ENCODE measurements around the gene SUSD5. TPM values are rescaled to one million over a fixed set of nuclear protein-coding genes. Genes with fewer than 3 reads are reported as not detected.
A peak's percentile ranks its signal among the peaks of the same experiment; 100 is the strongest.

SUSD5 gene
- total RNA-seq, 1 experiment from 2014 or later: 16.3 TPM

DNA sequence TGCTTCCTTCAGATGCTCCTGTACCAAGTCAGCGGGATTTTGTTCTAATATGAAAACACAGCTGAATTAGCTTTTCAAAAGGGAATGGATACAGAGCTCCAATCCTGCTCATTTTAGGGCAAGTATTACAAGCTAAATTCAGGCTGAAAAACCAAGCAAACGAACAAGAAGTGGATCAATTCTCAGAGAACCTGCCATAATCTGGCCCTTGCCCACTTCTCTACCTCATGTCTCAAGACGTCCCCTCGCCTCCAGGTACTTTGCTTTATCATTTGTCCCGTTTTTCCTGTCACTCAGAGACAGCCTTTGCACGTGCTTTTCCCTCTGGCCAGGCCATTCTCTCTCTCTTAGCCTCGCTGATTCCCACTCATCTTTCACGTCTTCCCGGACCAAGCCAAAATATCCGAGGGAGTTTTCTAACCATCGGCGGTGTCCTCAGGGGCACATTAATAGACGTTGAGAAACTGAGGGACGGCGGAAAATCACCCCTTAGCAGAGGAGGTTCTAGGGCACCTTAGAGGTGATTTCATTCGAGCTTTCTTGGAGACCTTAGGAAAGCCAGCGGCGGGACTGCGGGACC is 654 bp downstream of the SUSD5 start:
- no peaks in the 10 kb centered on the region for H3K27me3 ChIP-seq (ENCODE audit: control insufficient read depth, insufficient read depth, low read length)
- peak overlapping the region; percentile 55 to 58 for H3K4me3 ChIP-seq (ENCODE audit: low read depth in 2 of 2, low read length in 2 of 2)
- H3K36me3 ChIP-seq (ENCODE audit: control insufficient read depth, insufficient read depth, low read length): no peaks in the 10 kb centered on the region; the same call in 1 of the 2 replicates
- POLR2A ChIA-PET: no interaction called here
- intact Hi-C loops (cut with micrococcal nuclease; ENCODE audit: unreplicated experiment): no loop called here
- no TSS peak for BruUV-seq (replicated peaks)
- peaks cover 3% of the 10 kb centered on the region; the same call in 1 of the 2 replicates for H3K4me1 ChIP-seq (ENCODE audit: control insufficient read depth, insufficient read depth, low read length)
- peak overlapping the region; percentile 81 for H3K27ac ChIP-seq (ENCODE audit: low read length)
- no peaks in the 10 kb centered on the region for H3K9me3 ChIP-seq (ENCODE audit: control insufficient read depth, insufficient read depth, low read depth, low read length)
- DNase-seq (ENCODE audit: low read depth, low spot score): no peak
- TF ChIP-seq SIN3A (IDR thresholded peaks at IDR 0.05; ENCODE audit: borderline replicate concordance, insufficient read depth, low read depth, low read length): no peak
- TF ChIP-seq POLR2AphosphoS5 (IDR thresholded peaks at IDR 0.05; ENCODE audit: low read depth, low read length): no peak
- TF ChIP-seq, protein P1, sequence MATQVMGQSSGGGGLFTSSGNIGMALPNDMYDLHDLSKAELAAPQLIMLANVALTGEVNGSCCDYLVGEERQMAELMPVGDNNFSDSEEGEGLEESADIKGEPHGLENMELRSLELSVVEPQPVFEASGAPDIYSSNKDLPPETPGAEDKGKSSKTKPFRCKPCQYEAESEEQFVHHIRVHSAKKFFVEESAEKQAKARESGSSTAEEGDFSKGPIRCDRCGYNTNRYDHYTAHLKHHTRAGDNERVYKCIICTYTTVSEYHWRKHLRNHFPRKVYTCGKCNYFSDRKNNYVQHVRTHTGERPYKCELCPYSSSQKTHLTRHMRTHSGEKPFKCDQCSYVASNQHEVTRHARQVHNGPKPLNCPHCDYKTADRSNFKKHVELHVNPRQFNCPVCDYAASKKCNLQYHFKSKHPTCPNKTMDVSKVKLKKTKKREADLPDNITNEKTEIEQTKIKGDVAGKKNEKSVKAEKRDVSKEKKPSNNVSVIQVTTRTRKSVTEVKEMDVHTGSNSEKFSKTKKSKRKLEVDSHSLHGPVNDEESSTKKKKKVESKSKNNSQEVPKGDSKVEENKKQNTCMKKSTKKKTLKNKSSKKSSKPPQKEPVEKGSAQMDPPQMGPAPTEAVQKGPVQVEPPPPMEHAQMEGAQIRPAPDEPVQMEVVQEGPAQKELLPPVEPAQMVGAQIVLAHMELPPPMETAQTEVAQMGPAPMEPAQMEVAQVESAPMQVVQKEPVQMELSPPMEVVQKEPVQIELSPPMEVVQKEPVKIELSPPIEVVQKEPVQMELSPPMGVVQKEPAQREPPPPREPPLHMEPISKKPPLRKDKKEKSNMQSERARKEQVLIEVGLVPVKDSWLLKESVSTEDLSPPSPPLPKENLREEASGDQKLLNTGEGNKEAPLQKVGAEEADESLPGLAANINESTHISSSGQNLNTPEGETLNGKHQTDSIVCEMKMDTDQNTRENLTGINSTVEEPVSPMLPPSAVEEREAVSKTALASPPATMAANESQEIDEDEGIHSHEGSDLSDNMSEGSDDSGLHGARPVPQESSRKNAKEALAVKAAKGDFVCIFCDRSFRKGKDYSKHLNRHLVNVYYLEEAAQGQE (IDR thresholded peaks at IDR 0.05; ENCODE audit: insufficient read depth in 1 of 2, low read depth in 2 of 2, low read length in 1 of 2): no peak
- no peak for TF ChIP-seq TCF7L2 (IDR thresholded peaks at IDR 0.05; ENCODE audit: low read depth, low read length)
- TF ChIP-seq, protein P2, sequence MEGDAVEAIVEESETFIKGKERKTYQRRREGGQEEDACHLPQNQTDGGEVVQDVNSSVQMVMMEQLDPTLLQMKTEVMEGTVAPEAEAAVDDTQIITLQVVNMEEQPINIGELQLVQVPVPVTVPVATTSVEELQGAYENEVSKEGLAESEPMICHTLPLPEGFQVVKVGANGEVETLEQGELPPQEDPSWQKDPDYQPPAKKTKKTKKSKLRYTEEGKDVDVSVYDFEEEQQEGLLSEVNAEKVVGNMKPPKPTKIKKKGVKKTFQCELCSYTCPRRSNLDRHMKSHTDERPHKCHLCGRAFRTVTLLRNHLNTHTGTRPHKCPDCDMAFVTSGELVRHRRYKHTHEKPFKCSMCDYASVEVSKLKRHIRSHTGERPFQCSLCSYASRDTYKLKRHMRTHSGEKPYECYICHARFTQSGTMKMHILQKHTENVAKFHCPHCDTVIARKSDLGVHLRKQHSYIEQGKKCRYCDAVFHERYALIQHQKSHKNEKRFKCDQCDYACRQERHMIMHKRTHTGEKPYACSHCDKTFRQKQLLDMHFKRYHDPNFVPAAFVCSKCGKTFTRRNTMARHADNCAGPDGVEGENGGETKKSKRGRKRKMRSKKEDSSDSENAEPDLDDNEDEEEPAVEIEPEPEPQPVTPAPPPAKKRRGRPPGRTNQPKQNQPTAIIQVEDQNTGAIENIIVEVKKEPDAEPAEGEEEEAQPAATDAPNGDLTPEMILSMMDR (IDR thresholded peaks at IDR 0.05): no peak
- ATAC-seq: peak; percentile 50
- in situ Hi-C loops (cut with HindIII; ENCODE audit: low pct_unique_long_range_greater_than_20kb, low sequenced_read_pairs): no loop called here
- CTCF ChIA-PET: interaction anchor here (2.2 kb wide), 1 partner anchor 87 kb away, joined by 5 read pairs; no protein-coding TSS in a partner anchor

DNA sequence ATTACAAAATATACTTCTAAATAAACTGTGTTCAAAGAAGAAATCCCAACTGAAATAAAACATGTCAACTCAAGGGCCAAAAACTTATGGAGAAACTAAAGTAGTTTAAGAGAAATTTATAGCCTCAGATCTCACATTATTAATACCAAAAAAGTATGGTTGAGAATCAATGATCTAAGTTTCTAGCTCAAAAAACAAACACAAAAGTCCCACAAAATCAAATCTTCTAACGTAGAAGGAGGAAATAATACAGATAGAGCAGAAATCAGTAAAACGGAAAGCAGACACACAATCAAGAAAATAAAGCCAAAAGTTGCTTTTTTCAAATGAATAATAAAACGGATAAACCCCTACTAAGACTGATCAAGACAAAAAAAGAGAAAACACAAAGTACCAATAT is 2.9 kb downstream of the SUSD5 start:
- intact Hi-C loops (cut with micrococcal nuclease; ENCODE audit: unreplicated experiment): no loop called here
- no peak overlapping the region for H3K27ac ChIP-seq (ENCODE audit: low read length)
- ChIA-PET CTCF (no interaction called here), POLR2A (no interaction called here)
- H3K9me3 ChIP-seq (ENCODE audit: control insufficient read depth, insufficient read depth, low read depth, low read length): no peaks in the 10 kb centered on the region
- H3K4me1 ChIP-seq (ENCODE audit: control insufficient read depth, insufficient read depth, low read length): peaks cover 3% of the 10 kb centered on the region; the same call in 1 of the 2 replicates
- no peak overlapping the region for H3K4me3 ChIP-seq (ENCODE audit: low read depth in 2 of 2, low read length in 2 of 2)
- in situ Hi-C loops (cut with HindIII; ENCODE audit: low pct_unique_long_range_greater_than_20kb, low sequenced_read_pairs): no loop called here
- no peak for DNase-seq (ENCODE audit: low read depth, low spot score)
- no peak for TF ChIP-seq POLR2AphosphoS5 (IDR thresholded peaks at IDR 0.05; ENCODE audit: low read depth, low read length)
- TF ChIP-seq TCF7L2 (IDR thresholded peaks at IDR 0.05; ENCODE audit: low read depth, low read length): no peak
- no peaks in the 10 kb centered on the region; the same call in 1 of the 2 replicates for H3K36me3 ChIP-seq (ENCODE audit: control insufficient read depth, insufficient read depth, low read length)
- no TSS peak for BruUV-seq (replicated peaks)
- no peak for ATAC-seq
- no peaks in the 10 kb centered on the region for H3K27me3 ChIP-seq (ENCODE audit: control insufficient read depth, insufficient read depth, low read length)

GRCh38 chr3:33212406-33212805 is 6.2 kb downstream of the SUSD5 start:
- H3K27ac ChIP-seq (ENCODE audit: low read length): no peak overlapping the region
- TF ChIP-seq, protein P1 (IDR thresholded peaks at IDR 0.05; ENCODE audit: insufficient read depth in 1 of 2, low read depth in 2 of 2, low read length in 1 of 2): no peak
- TF ChIP-seq POLR2AphosphoS5 (IDR thresholded peaks at IDR 0.05; ENCODE audit: low read depth, low read length) (no peak), SIN3A (IDR thresholded peaks at IDR 0.05; ENCODE audit: borderline replicate concordance, insufficient read depth, low read depth, low read length) (no peak), TCF7L2 (IDR thresholded peaks at IDR 0.05; ENCODE audit: low read depth, low read length) (no peak)
- TF ChIP-seq, protein P2 (IDR thresholded peaks at IDR 0.05): no peak
- no peak for ATAC-seq

More at GRCh38 chr3:33212406-33212805, 6.2 kb downstream of the SUSD5 start:
- intact Hi-C loops (cut with micrococcal nuclease; ENCODE audit: unreplicated experiment): no loop called here
- ChIA-PET CTCF (no interaction called here), POLR2A (no interaction called here)
- no peaks in the 10 kb centered on the region; the same call in 1 of the 2 replicates for H3K36me3 ChIP-seq (ENCODE audit: control insufficient read depth, insufficient read depth, low read length)
- H3K27me3 ChIP-seq (ENCODE audit: control insufficient read depth, insufficient read depth, low read length): no peaks in the 10 kb centered on the region
- DNase-seq (ENCODE audit: low read depth, low spot score): no peak
- H3K9me3 ChIP-seq (ENCODE audit: control insufficient read depth, insufficient read depth, low read depth, low read length): no peaks in the 10 kb centered on the region; the same call in 1 of the 2 replicates
- BruUV-seq (replicated peaks): no TSS peak
- H3K4me3 ChIP-seq (ENCODE audit: low read depth in 2 of 2, low read length in 2 of 2): no peak overlapping the region
- in situ Hi-C loops (cut with HindIII; ENCODE audit: low pct_unique_long_range_greater_than_20kb, low sequenced_read_pairs): no loop called here
- H3K4me1 ChIP-seq (ENCODE audit: control insufficient read depth, insufficient read depth, low read length): peaks cover 3% of the 10 kb centered on the region; the same call in 1 of the 2 replicates
